GM12874 (cell line): ENCODE results near the gene PMPCA.

Experiments used
- TF ChIP-seq, protein P1 (sequence below): IDR thresholded peaks from 2 replicates; pipeline ENCODE4 v1.5.1; 2011; ENCODE audit warnings: low read depth, mild to moderate bottlenecking, control low read depth, low read length, moderate library complexity; ENCODE audit not compliant: insufficient read depth

Gene PMPCA

GRCh38 chr9:136391737-136392537 lies 18.5 kb upstream of the PMPCA start:
- TF ChIP-seq, protein P1, sequence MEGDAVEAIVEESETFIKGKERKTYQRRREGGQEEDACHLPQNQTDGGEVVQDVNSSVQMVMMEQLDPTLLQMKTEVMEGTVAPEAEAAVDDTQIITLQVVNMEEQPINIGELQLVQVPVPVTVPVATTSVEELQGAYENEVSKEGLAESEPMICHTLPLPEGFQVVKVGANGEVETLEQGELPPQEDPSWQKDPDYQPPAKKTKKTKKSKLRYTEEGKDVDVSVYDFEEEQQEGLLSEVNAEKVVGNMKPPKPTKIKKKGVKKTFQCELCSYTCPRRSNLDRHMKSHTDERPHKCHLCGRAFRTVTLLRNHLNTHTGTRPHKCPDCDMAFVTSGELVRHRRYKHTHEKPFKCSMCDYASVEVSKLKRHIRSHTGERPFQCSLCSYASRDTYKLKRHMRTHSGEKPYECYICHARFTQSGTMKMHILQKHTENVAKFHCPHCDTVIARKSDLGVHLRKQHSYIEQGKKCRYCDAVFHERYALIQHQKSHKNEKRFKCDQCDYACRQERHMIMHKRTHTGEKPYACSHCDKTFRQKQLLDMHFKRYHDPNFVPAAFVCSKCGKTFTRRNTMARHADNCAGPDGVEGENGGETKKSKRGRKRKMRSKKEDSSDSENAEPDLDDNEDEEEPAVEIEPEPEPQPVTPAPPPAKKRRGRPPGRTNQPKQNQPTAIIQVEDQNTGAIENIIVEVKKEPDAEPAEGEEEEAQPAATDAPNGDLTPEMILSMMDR, result no peak

GRCh38 chr9:136392538-136393449 lies 17.7 kb upstream of the PMPCA start:
- TF ChIP-seq, protein P1, result no peak

- TF ChIP-seq, protein P1, result no peak
These were observed 16.9 kb upstream of the PMPCA start for GRCh38 chr9:136393531-136393930.

- TF ChIP-seq, protein P1, result no peak
These were observed 16.0 kb upstream of the PMPCA start for GRCh38 chr9:136394312-136395019.

DNA sequence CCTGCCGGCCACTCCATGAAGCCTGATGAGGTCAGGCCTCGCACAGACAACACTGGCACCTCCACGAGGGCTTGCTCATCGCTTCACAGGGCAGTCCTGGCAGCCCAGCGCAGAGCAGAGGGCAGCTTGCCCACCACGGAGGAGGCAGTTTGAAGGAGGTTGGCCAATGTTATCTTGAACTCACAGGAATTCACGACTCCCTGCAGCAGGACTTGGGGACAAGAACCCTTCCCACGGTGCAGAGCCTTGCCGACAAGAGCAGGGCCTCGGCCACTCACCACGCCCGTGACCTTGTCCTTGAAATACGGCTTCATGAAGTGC lies 15.5 kb upstream of the PMPCA start:
- TF ChIP-seq, protein P1, result no peak

DNA sequence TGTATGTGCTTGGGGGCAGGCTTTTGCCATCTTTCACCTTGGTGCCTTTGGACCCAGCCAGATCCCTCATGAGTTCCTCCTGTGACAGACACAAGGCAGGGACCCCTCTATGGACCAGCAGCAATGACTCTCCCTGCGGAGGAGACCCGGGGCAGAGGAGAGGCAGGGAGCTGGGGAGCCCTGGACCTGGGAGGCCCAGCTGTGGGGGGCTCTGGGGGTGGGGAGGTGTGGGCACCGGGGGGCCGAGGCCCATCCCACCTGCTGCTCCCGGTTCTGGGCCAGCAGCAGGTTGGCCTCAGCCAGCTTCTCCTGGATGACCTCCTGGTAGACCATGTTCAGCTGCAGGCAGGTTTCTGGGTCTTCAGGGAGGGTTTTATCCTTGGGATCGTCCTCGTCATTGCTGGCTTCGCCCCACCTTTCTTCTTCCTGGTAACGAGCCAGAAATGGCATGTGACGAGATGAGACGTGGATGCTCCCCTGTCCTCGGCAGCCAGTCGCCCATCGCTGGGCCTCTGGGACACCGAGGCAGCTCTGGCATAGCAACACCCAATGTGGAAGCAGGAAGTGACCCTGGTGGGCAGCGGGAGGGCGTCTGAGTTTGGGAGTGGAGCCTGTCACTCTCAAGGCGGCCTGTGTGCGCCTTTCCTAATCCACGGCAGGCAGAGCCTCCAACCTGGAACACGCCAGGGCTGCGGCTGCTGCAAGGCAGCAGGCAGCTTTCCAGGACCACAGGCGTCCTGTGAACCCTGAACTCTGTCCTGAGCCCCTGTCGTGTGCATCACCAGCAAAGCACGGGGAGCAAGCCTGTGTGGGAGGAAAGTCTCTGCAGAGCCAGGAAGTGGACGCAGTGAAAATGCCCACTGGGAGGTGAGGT lies 14.9 kb upstream of the PMPCA start:
- TF ChIP-seq, protein P1, result no peak

DNA sequence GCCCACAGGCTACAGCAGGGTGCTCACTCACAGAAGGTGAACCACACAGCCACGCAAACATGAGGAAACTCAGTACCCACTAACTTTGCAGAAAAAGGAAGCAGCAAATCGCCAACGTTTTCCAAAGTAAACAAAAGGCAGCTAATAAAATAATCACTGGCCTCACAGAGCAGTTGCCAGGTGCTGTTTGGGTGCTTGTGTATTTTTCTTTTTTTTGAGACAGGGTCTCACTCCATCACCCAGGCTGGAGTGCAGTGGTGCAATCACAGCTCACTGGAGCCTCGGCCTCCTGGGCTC lies 14.3 kb upstream of the PMPCA start:
- TF ChIP-seq, protein P1, result no peak
